Central memory CD8-positive, alpha-beta T cell (primary cell): ENCODE data around the gene C7orf33.
"Not testable (repeated sequence)": the region's sequence is repeated elsewhere in the genome, so short reads cannot be mapped to it uniquely, and the experiment has no call there.

Experiments used
- ATAC-seq: fragments of 150-1000 bp; cut with Tn5 transposase; replicated peaks from 2 replicates; pipeline ENCODE4 v1.10.0; 2022; ENCODE audit warnings: mild to moderate bottlenecking, moderate FRiP score, moderate number of reproducible peaks; ENCODE audit not compliant: poor library complexity, severe bottlenecking; ENCODE audit errors: extremely low read depth
- DNase-seq, 2 donors: peaks; one replicate each; pipeline ENCODE4 v3.0.0; 2021; ENCODE audit warnings: low spot score in 2 of 2
- H3K27ac Mint-ChIP-seq: one replicate; pipeline ENCODE4 v1.8.0; 2022; ENCODE audit warnings: low read depth, mild to moderate bottlenecking, moderate library complexity, mixed read lengths
- H3K27me3 Mint-ChIP-seq: one replicate; pipeline ENCODE4 v1.8.0; 2022; ENCODE audit warnings: mixed read lengths
- H3K36me3 Mint-ChIP-seq: one replicate; pipeline ENCODE4 v1.8.0; 2022; ENCODE audit warnings: mild to moderate bottlenecking, moderate library complexity, mixed read lengths; ENCODE audit not compliant: insufficient read depth
- H3K4me1 Mint-ChIP-seq: one replicate; pipeline ENCODE4 v1.8.0; 2022; ENCODE audit warnings: mixed read lengths
- H3K4me3 Mint-ChIP-seq: one replicate; pipeline ENCODE4 v1.8.0; 2022; ENCODE audit warnings: mild to moderate bottlenecking, moderate library complexity, mixed read lengths
- H3K9me3 Mint-ChIP-seq: one replicate; pipeline ENCODE4 v1.8.0; 2022; ENCODE audit warnings: mixed read lengths

The C7orf33 gene

GRCh38 chr7:148587076-148587475, 3.5 kb upstream of the C7orf33 start:
- Mint-ChIP-seq H3K27me3 (peaks cover 43% of the 10 kb centered on the region), H3K36me3 (no peaks in the 10 kb centered on the region), H3K4me1 (no peaks in the 10 kb centered on the region), H3K4me3 (no peak overlapping the region), H3K27ac (no peak overlapping the region), H3K9me3 (no peaks in the 10 kb centered on the region)
- ATAC-seq: no peak
- no peak for DNase-seq

- Mint-ChIP-seq H3K36me3 (no peaks in the 10 kb centered on the region), H3K27ac (no peak overlapping the region), H3K9me3 (no peaks in the 10 kb centered on the region), H3K27me3 (peaks cover 43% of the 10 kb centered on the region), H3K4me1 (no peaks in the 10 kb centered on the region), H3K4me3 (no peak overlapping the region)
- ATAC-seq (no peak), DNase-seq (no peak)
Observed at GRCh38 chr7:148588168-148588567, 2.4 kb upstream of the C7orf33 start.

DNA sequence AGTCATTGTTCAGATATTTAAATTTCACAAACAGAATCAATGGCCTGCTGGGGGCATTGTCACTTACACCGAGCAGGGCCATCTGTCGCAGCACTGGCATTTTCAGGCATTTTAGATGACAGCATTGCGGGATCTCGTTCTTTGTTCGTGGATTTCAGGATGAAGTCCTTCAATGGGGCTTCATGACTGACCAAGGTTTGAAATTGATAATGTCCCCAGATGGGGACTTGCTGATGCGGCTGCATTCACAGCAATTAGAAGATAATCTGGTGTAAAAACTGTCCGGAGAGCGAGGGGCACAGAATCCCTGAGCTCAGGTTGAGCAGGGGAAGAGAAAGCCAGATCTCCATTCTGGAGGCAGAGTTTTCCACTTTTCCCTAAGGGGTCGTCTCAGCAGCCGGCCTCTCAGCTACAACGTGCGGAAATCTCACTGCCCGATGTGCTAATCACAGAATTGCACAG, 1.9 kb upstream of the C7orf33 start:
- H3K27me3 Mint-ChIP-seq: peaks cover 43% of the 10 kb centered on the region
- H3K4me1 Mint-ChIP-seq: no peaks in the 10 kb centered on the region
- no peaks in the 10 kb centered on the region for H3K36me3 Mint-ChIP-seq
- no peak overlapping the region for H3K27ac Mint-ChIP-seq
- ATAC-seq (no peak), DNase-seq (no peak)
- H3K9me3 Mint-ChIP-seq: no peaks in the 10 kb centered on the region
- no peak overlapping the region for H3K4me3 Mint-ChIP-seq

GRCh38 chr7:148589640-148590039, 926 bp upstream of the C7orf33 start:
- no peak for ATAC-seq
- DNase-seq: no peak
- H3K4me3 Mint-ChIP-seq: no peak overlapping the region
- H3K36me3 Mint-ChIP-seq: no peaks in the 10 kb centered on the region
- no peaks in the 10 kb centered on the region for H3K4me1 Mint-ChIP-seq
- H3K9me3 Mint-ChIP-seq: no peaks in the 10 kb centered on the region
- no peak overlapping the region for H3K27ac Mint-ChIP-seq
- peaks cover 43% of the 10 kb centered on the region for H3K27me3 Mint-ChIP-seq

GRCh38 chr7:148596354-148596753, 5.8 kb downstream of the C7orf33 start:
- peaks cover 26% of the 10 kb centered on the region for H3K27me3 Mint-ChIP-seq
- H3K27ac Mint-ChIP-seq, H3K36me3 Mint-ChIP-seq, H3K4me3 Mint-ChIP-seq, DNase-seq, H3K9me3 Mint-ChIP-seq, ATAC-seq: not testable (repeated sequence)
- peaks cover 13% of the 10 kb centered on the region for H3K4me1 Mint-ChIP-seq

DNA sequence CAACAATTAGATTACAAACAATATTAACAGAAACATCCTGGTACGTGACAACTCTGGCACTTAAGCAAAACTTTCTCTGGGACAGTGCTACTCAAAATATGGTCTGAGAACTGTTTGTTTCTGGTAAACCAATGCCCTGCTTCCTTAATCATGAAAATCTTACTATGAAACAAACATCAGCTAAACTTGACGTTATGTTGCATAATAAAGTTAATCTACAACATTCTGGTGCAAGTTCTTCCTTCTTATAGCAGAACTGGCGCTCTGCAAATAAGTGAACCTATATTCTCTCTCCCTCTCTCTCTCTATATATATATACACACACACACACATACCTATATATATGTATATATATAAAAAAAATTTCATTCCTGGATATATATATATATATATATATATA, 7.8 kb downstream of the C7orf33 start:
- H3K4me1 Mint-ChIP-seq: peaks cover 13% of the 10 kb centered on the region
- ATAC-seq (no peak), DNase-seq (no peak)
- no peak overlapping the region for H3K27ac Mint-ChIP-seq
- H3K27me3 Mint-ChIP-seq: peaks cover 38% of the 10 kb centered on the region
- no peak overlapping the region for H3K4me3 Mint-ChIP-seq
- no peaks in the 10 kb centered on the region for H3K9me3 Mint-ChIP-seq
- no peaks in the 10 kb centered on the region for H3K36me3 Mint-ChIP-seq

GRCh38 chr7:148605350-148605749, 14.8 kb downstream of the C7orf33 start:
- H3K4me3 Mint-ChIP-seq: no peak overlapping the region
- H3K4me1 Mint-ChIP-seq: no peaks in the 10 kb centered on the region
- H3K36me3 Mint-ChIP-seq: no peaks in the 10 kb centered on the region

GRCh38 chr7:148607151-148607661, 16.6 kb downstream of the C7orf33 start:
- H3K9me3 Mint-ChIP-seq: peaks cover 7% of the 10 kb centered on the region
- DNase-seq (no peak), ATAC-seq (no peak)
- no peaks in the 10 kb centered on the region for H3K36me3 Mint-ChIP-seq
- H3K27me3 Mint-ChIP-seq: peaks cover 52% of the 10 kb centered on the region
- no peak overlapping the region for H3K27ac Mint-ChIP-seq
- no peak overlapping the region for H3K4me3 Mint-ChIP-seq
- H3K4me1 Mint-ChIP-seq: no peaks in the 10 kb centered on the region

More at GRCh38 chr7:148605350-148605749, 14.8 kb downstream of the C7orf33 start:
- peaks cover 46% of the 10 kb centered on the region for H3K27me3 Mint-ChIP-seq
- H3K9me3 Mint-ChIP-seq: peaks cover 7% of the 10 kb centered on the region
- DNase-seq (no peak), ATAC-seq (no peak)
- no peak overlapping the region for H3K27ac Mint-ChIP-seq

DNA sequence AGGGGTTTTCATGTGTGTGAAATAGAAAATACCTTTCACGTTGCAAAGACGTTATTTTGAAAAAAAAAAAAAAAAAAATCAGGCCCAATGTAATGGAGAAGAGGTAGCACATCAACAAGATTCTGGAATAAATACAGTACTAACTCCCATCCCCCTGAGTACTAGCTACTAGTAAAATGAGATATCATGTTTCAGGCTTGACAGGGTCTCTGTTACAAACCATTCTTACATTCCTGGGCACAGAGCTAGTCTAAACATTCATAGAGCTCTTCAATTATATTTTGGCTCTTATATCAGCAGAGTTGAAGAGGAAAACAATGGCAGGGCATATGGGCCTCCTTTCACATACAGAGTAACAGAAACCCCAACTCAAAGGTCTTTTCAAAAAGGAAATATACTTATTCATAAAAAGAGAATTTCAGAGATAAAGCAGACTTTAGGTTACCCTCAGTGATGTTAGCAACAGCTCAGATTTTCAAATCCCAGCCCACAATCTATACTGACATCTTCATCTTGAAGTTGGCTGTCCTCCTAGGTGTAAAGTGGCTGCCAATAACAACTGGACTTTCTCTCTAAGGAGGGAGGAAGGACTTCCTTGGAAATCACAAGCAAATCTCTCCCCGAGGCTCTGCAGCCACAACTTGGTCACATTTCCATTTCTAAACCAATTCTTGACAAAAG, 18.6 kb downstream of the C7orf33 start:
- Mint-ChIP-seq H3K36me3 (no peaks in the 10 kb centered on the region), H3K4me3 (no peak overlapping the region), H3K27ac (no peak overlapping the region), H3K4me1 (no peaks in the 10 kb centered on the region), H3K9me3 (peaks cover 7% of the 10 kb centered on the region), H3K27me3 (peaks cover 52% of the 10 kb centered on the region)
- ATAC-seq (no peak), DNase-seq (no peak)

- H3K4me3 Mint-ChIP-seq: no peak overlapping the region
Observed at GRCh38 chr7:148611692-148612091, 21.1 kb downstream of the C7orf33 start.

GRCh38 chr7:148615085-148615730, 24.6 kb downstream of the C7orf33 start:
- H3K4me3 Mint-ChIP-seq: no peak overlapping the region
- no peaks in the 10 kb centered on the region for H3K36me3 Mint-ChIP-seq
- H3K9me3 Mint-ChIP-seq: peaks cover 6% of the 10 kb centered on the region
- DNase-seq (no peak), ATAC-seq (no peak)
- peaks cover 90% of the 10 kb centered on the region for H3K27me3 Mint-ChIP-seq
- H3K27ac Mint-ChIP-seq: no peak overlapping the region
- no peaks in the 10 kb centered on the region for H3K4me1 Mint-ChIP-seq

More at GRCh38 chr7:148611692-148612091, 21.1 kb downstream of the C7orf33 start:
- no peaks in the 10 kb centered on the region for H3K9me3 Mint-ChIP-seq
- ATAC-seq (no peak), DNase-seq (no peak)
- no peak overlapping the region for H3K27ac Mint-ChIP-seq
- no peaks in the 10 kb centered on the region for H3K36me3 Mint-ChIP-seq
- H3K27me3 Mint-ChIP-seq: peaks cover 71% of the 10 kb centered on the region
- H3K4me1 Mint-ChIP-seq: no peaks in the 10 kb centered on the region

- Mint-ChIP-seq H3K27me3 (peaks cover 83% of the 10 kb centered on the region), H3K9me3 (peaks cover 6% of the 10 kb centered on the region), H3K27ac (no peak overlapping the region), H3K36me3 (no peaks in the 10 kb centered on the region), H3K4me3 (no peak overlapping the region), H3K4me1 (peaks cover 4% of the 10 kb centered on the region)
- no peak for DNase-seq
- no peak for ATAC-seq
Observed at GRCh38 chr7:148620749-148621359, 30.3 kb downstream of the C7orf33 start.

GRCh38 chr7:148621563-148621962, 31.0 kb downstream of the C7orf33 start:
- ATAC-seq (no peak), DNase-seq (no peak)
- Mint-ChIP-seq H3K4me3 (no peak overlapping the region), H3K27me3 (peaks cover 76% of the 10 kb centered on the region), H3K36me3 (no peaks in the 10 kb centered on the region), H3K4me1 (peaks cover 4% of the 10 kb centered on the region), H3K27ac (no peak overlapping the region), H3K9me3 (peaks cover 6% of the 10 kb centered on the region)
